Urothelium cell line (cell line): ENCODE measurements around the gene MAN2B1.
"Not testable (repeated sequence)": the region's sequence is repeated elsewhere in the genome, so short reads cannot be mapped to it uniquely, and the experiment has no call there.

Experiments
- DNase-seq: peaks from one replicate; pipeline ENCODE4 v3.0.0; 2011; ENCODE audit warnings: low spot score, mixed read lengths
- FAIRE-seq: peaks from 2 replicates; lab custom pipeline; 2011; peaks lifted over from hg19 to GRCh38; lab: Jason Lieb, UNC

MAN2B1 gene

GRCh38 chr19:12623361-12624031 is 43.0 kb downstream of the MAN2B1 start:
- DNase-seq (no peak), FAIRE-seq (no peak)

GRCh38 chr19:12621253-12622024 is 45.1 kb downstream of the MAN2B1 start:
- not testable (repeated sequence) for DNase-seq, FAIRE-seq

- FAIRE-seq (no peak), DNase-seq (no peak)
These were observed 48.9 kb downstream of the MAN2B1 start for GRCh38 chr19:12617646-12618045.

DNA sequence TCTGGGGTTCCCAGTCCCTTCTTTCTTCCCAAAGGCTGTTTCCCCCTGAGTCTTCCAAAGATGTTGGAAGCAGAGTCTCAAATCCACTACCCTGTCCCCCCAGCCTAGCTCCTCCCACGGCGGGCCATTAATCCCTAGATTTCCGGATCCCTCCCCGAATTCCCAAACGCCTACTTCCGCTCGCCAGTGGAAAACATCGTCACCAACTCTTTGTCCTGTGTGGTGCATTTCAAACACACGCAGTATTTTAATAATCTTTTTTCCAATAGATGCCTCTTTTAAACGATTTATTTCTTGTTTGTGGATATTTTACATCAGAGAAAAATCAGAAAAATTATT is 55.2 kb downstream of the MAN2B1 start:
- DNase-seq (peak; percentile 60), FAIRE-seq (no peak)

- peak; percentile 82 for FAIRE-seq
- DNase-seq, result peak; percentile 94
These were observed 55.8 kb downstream of the MAN2B1 start, which contains the start of the genes ZNF490 and ZNF791 for GRCh38 chr19:12610540-12611360. TSS of gene ZNF490 (minus strand) at chr19:12610813. CDS start at chr19:12610680, 133 bp downstream. TSS of gene ZNF791 (plus strand) at chr19:12610920. CDS start at chr19:12611080, 160 bp downstream.

DNA sequence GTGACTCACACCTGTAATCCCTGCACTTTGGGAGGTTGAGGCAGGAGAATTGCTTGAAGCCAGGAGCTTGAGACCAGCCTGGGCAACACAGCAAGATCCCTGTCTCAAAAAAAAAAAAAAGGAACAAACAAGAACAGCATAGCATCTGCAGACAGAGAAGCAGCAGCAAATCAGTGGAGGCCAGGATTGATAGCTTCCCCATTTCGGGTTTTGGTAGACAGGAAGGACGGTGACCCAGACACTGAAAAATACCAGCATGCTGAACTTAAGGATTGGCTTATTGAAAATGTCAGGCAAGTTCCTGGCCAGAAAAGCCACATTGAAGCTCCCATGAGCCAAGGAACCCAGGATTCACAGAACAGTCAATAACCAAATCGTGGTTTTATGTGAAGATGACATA is 58.9 kb downstream of the MAN2B1 start:
- FAIRE-seq, result no peak
- DNase-seq, result no peak

GRCh38 chr19:12606796-12607195 is 59.7 kb downstream of the MAN2B1 start:
- no peak for FAIRE-seq
- no peak for DNase-seq

DNA sequence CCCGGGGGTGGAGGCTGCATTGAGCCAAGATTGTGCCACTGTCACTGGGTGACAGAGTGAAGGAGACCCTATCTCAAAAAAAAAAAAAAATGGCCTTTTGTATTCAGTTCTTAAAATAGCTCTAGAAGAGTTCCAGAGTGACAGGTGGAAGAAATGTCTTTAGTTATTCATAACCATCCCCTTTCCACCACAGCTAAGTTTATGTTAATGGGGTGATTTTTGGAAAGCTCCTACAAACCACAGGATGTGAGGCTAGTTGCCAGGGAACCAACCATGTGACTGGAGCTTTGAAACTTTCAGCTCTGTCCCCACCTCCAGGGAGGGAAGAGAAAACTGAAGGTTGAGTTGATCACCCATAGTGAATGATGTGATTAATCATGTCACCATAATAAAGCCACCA is 62.8 kb downstream of the MAN2B1 start:
- DNase-seq (no peak), FAIRE-seq (no peak)

DNA sequence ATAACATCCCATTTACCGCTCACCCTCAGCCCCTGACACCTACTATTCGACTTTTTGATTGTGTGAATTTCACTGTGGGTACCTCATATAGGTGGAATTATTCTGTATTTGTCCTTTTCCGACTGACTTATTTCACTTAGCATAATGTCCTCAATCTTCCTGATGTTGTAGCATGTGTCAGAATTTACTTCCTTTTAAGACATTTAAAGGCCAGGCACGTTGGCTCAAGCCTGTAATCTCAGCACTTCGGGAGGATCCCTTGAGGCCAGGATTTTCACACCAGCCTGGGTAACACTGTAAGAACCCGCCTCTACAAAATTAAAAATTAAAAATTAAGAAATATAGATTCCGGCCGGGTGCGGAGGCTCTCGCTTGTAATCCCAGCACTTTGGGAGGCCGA is 68.9 kb downstream of the MAN2B1 start:
- FAIRE-seq (no peak), DNase-seq (no peak)

DNA sequence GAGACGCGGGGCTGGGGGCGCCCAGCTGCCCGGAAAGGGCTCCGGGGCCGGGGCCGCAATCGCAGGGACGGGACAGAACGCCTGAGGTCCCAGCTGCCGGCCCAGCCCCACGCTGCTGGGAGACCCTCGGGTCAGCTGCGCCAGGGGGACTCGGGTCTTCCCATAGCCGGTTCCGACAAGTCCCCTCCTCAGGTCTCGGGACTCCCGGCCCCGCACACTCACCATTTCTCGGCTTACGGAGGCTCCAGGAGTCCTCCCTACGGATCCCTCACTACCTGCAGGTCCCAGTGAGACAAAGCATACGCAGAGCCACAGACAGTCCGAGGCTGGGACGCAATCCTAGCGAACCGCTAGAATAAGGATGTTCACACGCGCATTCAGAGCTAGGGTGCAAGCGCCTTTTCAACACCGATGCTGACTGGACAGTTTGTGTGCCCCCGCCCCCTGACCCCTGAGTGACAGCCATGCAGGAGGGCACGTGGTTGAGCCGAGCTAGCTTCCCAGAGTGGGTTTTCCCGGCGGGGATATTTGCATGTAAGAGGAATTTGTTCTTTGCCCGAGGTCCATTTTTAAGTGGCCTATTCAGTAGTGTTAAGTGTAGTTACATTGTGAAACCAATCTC is 69.5 kb downstream of the MAN2B1 start:
- FAIRE-seq (no peak), DNase-seq (no peak)
